Lower leg skin (tissue), 3 donors: ENCODE data around the gene JSRP1.

ENCODE experiments used
- CTCF ChIP-seq, 3 donors: fragments of 450-650 bp; IDR thresholded peaks; one replicate each; pipeline ENCODE4 v1.5.1; 2016; ENCODE audit warnings: antibody characterized with exemption in 3 of 3, mild to moderate bottlenecking in 3 of 3, moderate library complexity in 2 of 3
- POLR2A ChIP-seq, 2 donors: fragments of 450-650 bp; IDR thresholded peaks; one replicate each; pipeline ENCODE4 v1.6.1; 2016 to 2017; ENCODE audit warnings: antibody characterized with exemption in 2 of 2, mild to moderate bottlenecking in 1 of 2, moderate library complexity in 1 of 2

- TF ChIP-seq CTCF (IDR thresholded peaks at IDR 0.05), result no peak
- TF ChIP-seq POLR2A (IDR thresholded peaks at IDR 0.05), result no peak
These were observed 26.0 kb upstream of the JSRP1 start, which contains the start of gene PEAK3 for GRCh38 chr19:2282062-2282861.
